WTC11 (cell line): ENCODE results near the gene TCTN2. TPM values are rescaled to one million over a fixed set of nuclear protein-coding genes. Genes with fewer than 3 reads are reported as not detected.
A peak's percentile ranks its signal among the peaks of the same experiment; 100 is the strongest.

Source experiments
- ATAC-seq: fragments of 200-7000 bp; cut with Tn5 transposase; 2 replicates; pipeline ENCODE4 v1.10.0; 2021; ENCODE audit warnings: mild to moderate bottlenecking, moderate library complexity
- CTCF ChIA-PET: fragments of 300-600 bp; sonication (Branson Sonifier 250); formaldehyde crosslinking; loops from one replicate; lab custom pipeline; 2021; ENCODE audit warnings: antibody characterized with exemption; lab: Charles Lee
- POLR2A ChIA-PET: fragments of 350-600 bp; sonication (Branson Sonifier 250); formaldehyde crosslinking; loops from one replicate; lab custom pipeline; 2021; ENCODE audit warnings: antibody characterized with exemption; lab: Charles Lee
- DNase-seq: peaks from one replicate; pipeline ENCODE4 v3.0.0; 2021; ENCODE audit warnings: low spot score
- H3K27ac Mint-ChIP-seq: 2 replicates; pipeline ENCODE4 v1.8.0; 2021; ENCODE audit warnings: mixed read lengths
- H3K27me3 Mint-ChIP-seq: 2 replicates; pipeline ENCODE4 v1.8.0; 2021; ENCODE audit warnings: low read depth, mild to moderate bottlenecking, moderate library complexity, mixed read lengths
- H3K36me3 Mint-ChIP-seq: 2 replicates; pipeline ENCODE4 v1.8.0; 2021; ENCODE audit warnings: mixed read lengths
- H3K4me1 Mint-ChIP-seq: 2 replicates; pipeline ENCODE4 v1.8.0; 2022; ENCODE audit warnings: mixed read lengths
- H3K4me3 Mint-ChIP-seq: 2 replicates; pipeline ENCODE4 v1.8.0; 2021; ENCODE audit warnings: mild to moderate bottlenecking, moderate library complexity, mixed read lengths
- H3K9me3 Mint-ChIP-seq: 2 replicates; pipeline ENCODE4 v1.8.0; 2021; ENCODE audit warnings: mixed read lengths
- CBFB ChIP-seq: sonication (generic); formaldehyde crosslinking; IDR thresholded peaks from 2 replicates; pipeline ENCODE4 v1.8.1; 2022; ENCODE audit warnings: mild to moderate bottlenecking, low read depth, missing genetic modification reagents
- ELF4 ChIP-seq: sonication (generic); formaldehyde crosslinking; IDR thresholded peaks from 2 replicates; pipeline ENCODE4 v1.8.1; 2022; ENCODE audit warnings: low read depth, mild to moderate bottlenecking, moderate library complexity, missing genetic modification reagents
- ESRRA ChIP-seq: sonication (generic); formaldehyde crosslinking; IDR thresholded peaks from 2 replicates; pipeline ENCODE4 v1.8.1; 2022; ENCODE audit warnings: mild to moderate bottlenecking, missing genetic modification reagents, borderline replicate concordance
- GTF2I ChIP-seq: fragments of 250-450 bp; sonication (Bioruptor Pico); conservative IDR thresholded peaks from 2 replicates; pipeline ENCODE4 v1.4.0; 2021; ENCODE audit warnings: mild to moderate bottlenecking
- JUN ChIP-seq: sonication (generic); formaldehyde crosslinking; IDR thresholded peaks from 2 replicates; pipeline ENCODE4 v1.8.0; 2023; ENCODE audit warnings: mild to moderate bottlenecking, missing genetic modification reagents
- NR1H2 ChIP-seq: sonication (generic); formaldehyde crosslinking; IDR thresholded peaks from 2 replicates; pipeline ENCODE4 v1.9.0; 2021; ENCODE audit warnings: mild to moderate bottlenecking, moderate library complexity, missing genetic modification reagents
- PRRX2 ChIP-seq: fragments of 250-450 bp; sonication (Bioruptor Pico); IDR thresholded peaks from 2 replicates; pipeline ENCODE4 v1.8.0; 2021; ENCODE audit warnings: mild to moderate bottlenecking
- SMAD3 ChIP-seq: sonication (generic); formaldehyde crosslinking; IDR thresholded peaks from 2 replicates; pipeline ENCODE4 v1.8.0; 2022; ENCODE audit warnings: missing genetic modification reagents, mild to moderate bottlenecking, borderline replicate concordance
- ZBTB21 ChIP-seq: sonication (generic); formaldehyde crosslinking; IDR thresholded peaks from 2 replicates; pipeline ENCODE4 v1.8.1; 2023; ENCODE audit warnings: mild to moderate bottlenecking, missing genetic modification reagents, borderline replicate concordance
- ZNF121 ChIP-seq: sonication (generic); formaldehyde crosslinking; IDR thresholded peaks from 2 replicates; pipeline ENCODE4 v1.8.0; 2023; ENCODE audit warnings: missing genetic modification reagents
- ZNF219 ChIP-seq: sonication (generic); formaldehyde crosslinking; IDR thresholded peaks from 2 replicates; pipeline ENCODE4 v1.8.0; 2023; ENCODE audit warnings: missing genetic modification reagents, mild to moderate bottlenecking, borderline replicate concordance
- ZNF232 ChIP-seq: sonication (generic); formaldehyde crosslinking; IDR thresholded peaks from 2 replicates; pipeline ENCODE4 v1.8.0; 2022; ENCODE audit warnings: mild to moderate bottlenecking, missing genetic modification reagents
- ZNF281 ChIP-seq: sonication (generic); formaldehyde crosslinking; IDR thresholded peaks from 2 replicates; pipeline ENCODE4 v1.8.0; 2023; ENCODE audit warnings: mild to moderate bottlenecking, missing genetic modification reagents
- total RNA-seq: library from RNA; stranded (reverse); gene quantifications from 3 replicates; pipeline ENCODE4 v1.2.3, GENCODE V29; 2021
- TF ChIP-seq, protein P1 (sequence below): sonication (generic); formaldehyde crosslinking; IDR thresholded peaks from 2 replicates; pipeline ENCODE4 v1.8.0; 2022; ENCODE audit warnings: mild to moderate bottlenecking, missing genetic modification reagents
- TF ChIP-seq, protein P2 (sequence below): sonication (generic); formaldehyde crosslinking; conservative IDR thresholded peaks from 2 replicates; pipeline ENCODE4 v1.8.1; 2022; ENCODE audit warnings: mild to moderate bottlenecking, missing genetic modification reagents
- TF ChIP-seq, protein P3 (sequence below): sonication (generic); formaldehyde crosslinking; IDR thresholded peaks from 2 replicates; pipeline ENCODE4 v1.8.1; 2023; ENCODE audit warnings: mild to moderate bottlenecking, moderate library complexity, missing genetic modification reagents

The TCTN2 gene
- total RNA-seq, 1 experiment from 2014 or later = 6.2 TPM

DNA sequence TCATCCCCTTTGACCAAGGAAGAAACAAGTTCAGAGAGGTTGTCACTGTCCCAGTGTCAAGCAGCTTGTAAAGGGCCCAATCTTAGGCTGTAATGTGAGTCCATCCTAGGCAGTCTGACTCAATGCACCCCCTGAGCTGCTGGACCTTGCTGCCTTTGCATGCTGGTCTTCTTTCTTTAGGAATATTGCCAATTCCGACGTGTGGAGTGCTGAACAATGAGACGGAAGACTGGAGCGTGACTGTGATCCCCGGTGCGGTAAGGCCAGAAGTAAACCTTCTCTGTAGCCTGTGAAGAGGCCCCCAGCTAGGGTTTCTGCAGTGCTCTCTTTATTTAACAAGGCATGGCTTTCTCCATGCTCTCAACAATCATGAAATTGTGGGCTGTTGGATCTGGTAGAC lies 963 bp downstream of the TCTN2 start:
- Mint-ChIP-seq H3K4me3 (peak overlapping the region; percentile 87), H3K4me1 (peaks cover 4% of the 10 kb centered on the region; the same call in 1 of the 2 replicates), H3K27me3 (no peaks in the 10 kb centered on the region; the same call in 1 of the 2 replicates), H3K9me3 (no peaks in the 10 kb centered on the region), H3K36me3 (peaks cover 5% of the 10 kb centered on the region; the same call in 1 of the 2 replicates), H3K27ac (no peak overlapping the region)
- ChIA-PET CTCF (no interaction called here), POLR2A (no interaction called here)
- no peak for ATAC-seq
- TF ChIP-seq SMAD3 (no peak), NR1H2 (CRISPR knock-in tag) (no peak)
- no peak for DNase-seq

DNA sequence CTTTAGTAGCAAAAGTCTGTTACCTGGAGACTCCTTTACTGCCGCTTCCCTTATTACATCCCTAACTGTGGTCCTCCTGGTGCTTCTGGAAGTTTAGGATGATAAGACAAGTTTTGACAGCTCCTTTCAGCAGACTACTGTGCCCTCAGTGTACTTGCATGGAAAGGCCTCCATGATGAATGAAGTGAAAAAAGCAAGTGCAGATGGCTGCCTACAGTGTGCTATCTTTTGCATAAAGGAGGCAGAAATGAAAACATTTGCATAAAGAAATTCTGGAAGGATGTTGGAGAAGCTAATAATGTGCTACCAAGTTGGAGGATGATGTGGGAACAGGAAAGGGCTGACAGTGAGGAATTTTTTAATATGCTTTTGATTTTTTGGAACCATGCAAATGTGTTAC lies 4.5 kb downstream of the TCTN2 start:
- Mint-ChIP-seq H3K4me1 (peaks cover 4% of the 10 kb centered on the region; the same call in 1 of the 2 replicates), H3K9me3 (no peaks in the 10 kb centered on the region), H3K4me3 (no peak overlapping the region), H3K27me3 (no peaks in the 10 kb centered on the region; the same call in 1 of the 2 replicates), H3K27ac (no peak overlapping the region), H3K36me3 (peaks cover 5% of the 10 kb centered on the region; the same call in 1 of the 2 replicates)
- no peak for DNase-seq
- CTCF ChIA-PET = no interaction called here
- ATAC-seq = no peak
- TF ChIP-seq ELF4 (CRISPR knock-in tag) (no peak), ZNF219 (CRISPR knock-in tag) (no peak), ZNF281 (CRISPR knock-in tag) (no peak), CBFB (CRISPR knock-in tag) (no peak), ZNF232 (CRISPR knock-in tag) (no peak), PRRX2 (CRISPR knock-in tag) (no peak)
- TF ChIP-seq, protein P1, sequence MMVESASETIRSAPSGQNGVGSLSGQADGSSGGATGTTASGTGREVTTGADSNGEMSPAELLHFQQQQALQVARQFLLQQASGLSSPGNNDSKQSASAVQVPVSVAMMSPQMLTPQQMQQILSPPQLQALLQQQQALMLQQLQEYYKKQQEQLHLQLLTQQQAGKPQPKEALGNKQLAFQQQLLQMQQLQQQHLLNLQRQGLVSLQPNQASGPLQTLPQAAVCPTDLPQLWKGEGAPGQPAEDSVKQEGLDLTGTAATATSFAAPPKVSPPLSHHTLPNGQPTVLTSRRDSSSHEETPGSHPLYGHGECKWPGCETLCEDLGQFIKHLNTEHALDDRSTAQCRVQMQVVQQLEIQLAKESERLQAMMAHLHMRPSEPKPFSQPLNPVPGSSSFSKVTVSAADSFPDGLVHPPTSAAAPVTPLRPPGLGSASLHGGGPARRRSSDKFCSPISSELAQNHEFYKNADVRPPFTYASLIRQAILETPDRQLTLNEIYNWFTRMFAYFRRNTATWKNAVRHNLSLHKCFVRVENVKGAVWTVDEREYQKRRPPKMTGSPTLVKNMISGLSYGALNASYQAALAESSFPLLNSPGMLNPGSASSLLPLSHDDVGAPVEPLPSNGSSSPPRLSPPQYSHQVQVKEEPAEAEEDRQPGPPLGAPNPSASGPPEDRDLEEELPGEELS (CRISPR knock-in tag) = no peak
- TF ChIP-seq, all 79 proteins: peak for 0
- POLR2A ChIA-PET = no interaction called here

DNA sequence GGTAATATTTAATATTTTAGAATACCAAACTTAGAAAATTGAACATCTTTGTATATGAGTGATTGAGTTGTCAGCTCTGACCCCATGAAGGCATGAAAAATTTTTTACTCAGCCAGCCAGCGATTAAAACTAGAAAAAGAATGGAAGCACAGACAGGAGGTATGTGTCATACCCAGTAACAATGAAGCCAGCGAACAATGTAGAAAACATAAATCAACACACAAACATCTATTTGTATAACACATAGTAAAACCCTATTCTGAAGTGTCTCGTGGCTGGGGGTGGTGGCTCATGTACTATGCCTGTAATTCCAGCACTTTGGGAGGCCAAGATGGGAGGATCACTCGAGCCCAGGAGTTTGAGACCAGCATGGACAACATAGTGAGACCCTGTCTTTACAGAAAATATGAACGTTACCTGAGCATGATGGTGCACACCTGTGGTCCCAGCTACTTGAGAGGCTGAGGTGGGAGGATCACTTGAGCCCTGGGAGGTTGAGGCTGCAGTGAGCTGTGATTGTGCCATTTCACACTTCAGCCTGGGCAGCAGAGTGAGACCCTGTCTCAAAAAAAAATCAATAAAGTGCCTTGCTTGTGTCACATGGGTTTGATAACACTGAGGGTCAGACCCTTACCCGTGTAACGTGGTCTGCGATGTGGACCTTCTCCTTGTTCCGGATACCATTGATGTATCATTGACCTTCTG lies 5.9 kb downstream of the TCTN2 start:
- H3K27ac Mint-ChIP-seq = no peak overlapping the region
- peaks cover 9% of the 10 kb centered on the region; the same call in 1 of the 2 replicates for H3K36me3 Mint-ChIP-seq
- peaks cover 1% of the 10 kb centered on the region; the same call in 1 of the 2 replicates for H3K4me1 Mint-ChIP-seq
- no peak for DNase-seq
- no peaks in the 10 kb centered on the region for H3K9me3 Mint-ChIP-seq
- no peak overlapping the region for H3K4me3 Mint-ChIP-seq
- ChIA-PET POLR2A (no interaction called here), CTCF (no interaction called here)
- TF ChIP-seq SMAD3 (no peak), JUN (CRISPR knock-in tag) (no peak), ZNF121 (CRISPR knock-in tag) (peak; percentile 37; the same call in 1 of the 2 replicates), ESRRA (CRISPR knock-in tag) (no peak), GTF2I (CRISPR knock-in tag) (no peak), ZBTB21 (CRISPR knock-in tag) (no peak)
- TF ChIP-seq, protein P2, sequence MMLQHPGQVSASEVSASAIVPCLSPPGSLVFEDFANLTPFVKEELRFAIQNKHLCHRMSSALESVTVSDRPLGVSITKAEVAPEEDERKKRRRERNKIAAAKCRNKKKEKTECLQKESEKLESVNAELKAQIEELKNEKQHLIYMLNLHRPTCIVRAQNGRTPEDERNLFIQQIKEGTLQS = no peak
- TF ChIP-seq, protein P3, sequence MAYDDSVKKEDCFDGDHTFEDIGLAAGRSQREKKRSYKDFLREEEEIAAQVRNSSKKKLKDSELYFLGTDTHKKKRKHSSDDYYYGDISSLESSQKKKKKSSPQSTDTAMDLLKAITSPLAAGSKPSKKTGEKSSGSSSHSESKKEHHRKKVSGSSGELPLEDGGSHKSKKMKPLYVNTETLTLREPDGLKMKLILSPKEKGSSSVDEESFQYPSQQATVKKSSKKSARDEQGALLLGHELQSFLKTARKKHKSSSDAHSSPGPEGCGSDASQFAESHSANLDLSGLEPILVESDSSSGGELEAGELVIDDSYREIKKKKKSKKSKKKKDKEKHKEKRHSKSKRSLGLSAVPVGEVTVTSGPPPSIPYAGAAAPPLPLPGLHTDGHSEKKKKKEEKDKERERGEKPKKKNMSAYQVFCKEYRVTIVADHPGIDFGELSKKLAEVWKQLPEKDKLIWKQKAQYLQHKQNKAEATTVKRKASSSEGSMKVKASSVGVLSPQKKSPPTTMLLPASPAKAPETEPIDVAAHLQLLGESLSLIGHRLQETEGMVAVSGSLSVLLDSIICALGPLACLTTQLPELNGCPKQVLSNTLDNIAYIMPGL (CRISPR knock-in tag) = no peak
- TF ChIP-seq, all 79 proteins: peak for 1
- no peaks in the 10 kb centered on the region; the same call in 1 of the 2 replicates for H3K27me3 Mint-ChIP-seq
- no peak for ATAC-seq
